Measurements from ENCODE around the gene NOP53. TPM values are rescaled to one million over a fixed set of nuclear protein-coding genes. Genes with fewer than 3 reads are reported as not detected.
A peak's percentile ranks its signal among the peaks of the same experiment; 100 is the strongest.

NOP53 gene
- total RNA-seq, 1 experiment from 2014 or later: 146 TPM

GRCh38 chr19:47703301-47703700 lies 42.0 kb upstream of the NOP53 start:
- intact Hi-C loops (cut with micrococcal nuclease; ENCODE audit: unreplicated experiment): no loop called here
- Histone ChIP-seq H3K9me3 (ENCODE audit: low read depth, low read length, poor library complexity, severe bottlenecking) (no peaks in the 10 kb centered on the region), H3K27ac (ENCODE audit: low read depth, low read length, poor library complexity, severe bottlenecking) (peak overlapping the region; percentile 60), H3K27me3 (replicated peaks; ENCODE audit: insufficient read depth, low read depth, low read length, poor library complexity) (no peaks in the 10 kb centered on the region), H3K4me1 (ENCODE audit: insufficient read depth, low read length, poor library complexity, severe bottlenecking) (peaks cover 24% of the 10 kb centered on the region), H3K4me3 (ENCODE audit: low read depth, low read length, poor library complexity, severe bottlenecking) (no peak overlapping the region), H3K36me3 (ENCODE audit: insufficient read depth, low read length, poor library complexity, severe bottlenecking) (peaks cover 15% of the 10 kb centered on the region)
- CTCF ChIA-PET: interaction anchor here (0.6 to 2.0 kb wide), 2 partner anchors 10 to 77 kb away, joined by 4 to 7 read pairs; partner anchors contain the start of gene EHD2
- TF ChIP-seq, protein P1, sequence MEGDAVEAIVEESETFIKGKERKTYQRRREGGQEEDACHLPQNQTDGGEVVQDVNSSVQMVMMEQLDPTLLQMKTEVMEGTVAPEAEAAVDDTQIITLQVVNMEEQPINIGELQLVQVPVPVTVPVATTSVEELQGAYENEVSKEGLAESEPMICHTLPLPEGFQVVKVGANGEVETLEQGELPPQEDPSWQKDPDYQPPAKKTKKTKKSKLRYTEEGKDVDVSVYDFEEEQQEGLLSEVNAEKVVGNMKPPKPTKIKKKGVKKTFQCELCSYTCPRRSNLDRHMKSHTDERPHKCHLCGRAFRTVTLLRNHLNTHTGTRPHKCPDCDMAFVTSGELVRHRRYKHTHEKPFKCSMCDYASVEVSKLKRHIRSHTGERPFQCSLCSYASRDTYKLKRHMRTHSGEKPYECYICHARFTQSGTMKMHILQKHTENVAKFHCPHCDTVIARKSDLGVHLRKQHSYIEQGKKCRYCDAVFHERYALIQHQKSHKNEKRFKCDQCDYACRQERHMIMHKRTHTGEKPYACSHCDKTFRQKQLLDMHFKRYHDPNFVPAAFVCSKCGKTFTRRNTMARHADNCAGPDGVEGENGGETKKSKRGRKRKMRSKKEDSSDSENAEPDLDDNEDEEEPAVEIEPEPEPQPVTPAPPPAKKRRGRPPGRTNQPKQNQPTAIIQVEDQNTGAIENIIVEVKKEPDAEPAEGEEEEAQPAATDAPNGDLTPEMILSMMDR (conservative IDR thresholded peaks at IDR 0.05; ENCODE audit: low read depth, low read length): no peak
- no peak for TF ChIP-seq EZH2 (IDR thresholded peaks at IDR 0.05; ENCODE audit: borderline replicate concordance, low read depth, low read length, poor library complexity, severe bottlenecking)
- no TSS peak for BruUV-seq (replicated peaks)
- peak; percentile 37 for DNase-seq (ENCODE audit: low spot score)
- POLR2A ChIA-PET (ENCODE audit: low non-redundant PET): no interaction called here

- H3K27ac ChIP-seq (ENCODE audit: low read depth, low read length, poor library complexity, severe bottlenecking): no peak overlapping the region
- H3K4me3 ChIP-seq (ENCODE audit: low read depth, low read length, poor library complexity, severe bottlenecking): no peak overlapping the region
- TF ChIP-seq, protein P1 (conservative IDR thresholded peaks at IDR 0.05; ENCODE audit: low read depth, low read length): no peak
- TF ChIP-seq EZH2 (IDR thresholded peaks at IDR 0.05; ENCODE audit: borderline replicate concordance, low read depth, low read length, poor library complexity, severe bottlenecking): no peak
- ChIA-PET POLR2A (ENCODE audit: low non-redundant PET) (no interaction called here), CTCF (interaction anchor here (1.4 to 2.0 kb wide), 2 partner anchors 9 to 267 kb away, joined by 3 to 7 read pairs; partner anchors contain the start of gene EHD2)
- no peak for DNase-seq (ENCODE audit: low spot score)
- no peaks in the 10 kb centered on the region for H3K9me3 ChIP-seq (ENCODE audit: low read depth, low read length, poor library complexity, severe bottlenecking)
- BruUV-seq (replicated peaks): no TSS peak
- no peaks in the 10 kb centered on the region for H3K27me3 ChIP-seq (replicated peaks; ENCODE audit: insufficient read depth, low read depth, low read length, poor library complexity)
- peaks cover 24% of the 10 kb centered on the region for H3K4me1 ChIP-seq (ENCODE audit: insufficient read depth, low read length, poor library complexity, severe bottlenecking)
- H3K36me3 ChIP-seq (ENCODE audit: insufficient read depth, low read length, poor library complexity, severe bottlenecking): peaks cover 7% of the 10 kb centered on the region
- intact Hi-C loops (cut with micrococcal nuclease; ENCODE audit: unreplicated experiment): no loop called here
These were observed 41.3 kb upstream of the NOP53 start for GRCh38 chr19:47704024-47704423.

DNA sequence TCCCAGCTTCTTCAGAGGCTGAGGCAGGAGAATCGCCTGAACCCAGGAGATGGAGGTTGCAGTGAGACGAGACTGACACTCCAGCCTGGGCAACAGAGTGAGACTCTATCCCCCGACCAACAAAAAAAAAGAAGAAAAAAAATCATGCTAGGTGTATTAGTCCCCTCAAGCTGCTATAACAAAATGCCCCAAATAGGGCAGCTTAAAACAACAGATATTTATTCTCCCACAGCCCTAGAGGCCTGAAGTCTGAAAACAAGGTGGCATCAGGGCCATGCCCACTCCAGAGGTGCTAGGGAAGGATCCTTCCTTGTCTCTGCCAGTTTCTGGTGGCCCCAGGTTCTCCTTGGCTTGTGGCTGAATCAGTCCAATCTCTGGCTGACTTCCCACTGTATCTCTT lies 40.7 kb upstream of the NOP53 start:
- TF ChIP-seq EZH2 (IDR thresholded peaks at IDR 0.05; ENCODE audit: borderline replicate concordance, low read depth, low read length, poor library complexity, severe bottlenecking): no peak
- TF ChIP-seq, protein P1 (conservative IDR thresholded peaks at IDR 0.05; ENCODE audit: low read depth, low read length): no peak
- ChIA-PET CTCF (interaction anchor here (1.4 to 2.0 kb wide), 2 partner anchors 9 to 268 kb away, joined by 3 to 7 read pairs; partner anchors contain the start of gene EHD2), POLR2A (ENCODE audit: low non-redundant PET) (interaction anchor here (0.6 kb wide), 1 partner anchor 130 kb away, joined by 4 read pairs; no protein-coding TSS in a partner anchor)
- intact Hi-C loops (cut with micrococcal nuclease; ENCODE audit: unreplicated experiment): loop anchor here (5.0 kb wide), 1 partner anchor 407 kb away; no protein-coding TSS in a partner anchor
- Histone ChIP-seq H3K36me3 (ENCODE audit: insufficient read depth, low read length, poor library complexity, severe bottlenecking) (peaks cover 4% of the 10 kb centered on the region), H3K4me3 (ENCODE audit: low read depth, low read length, poor library complexity, severe bottlenecking) (no peak overlapping the region), H3K27ac (ENCODE audit: low read depth, low read length, poor library complexity, severe bottlenecking) (no peak overlapping the region), H3K4me1 (ENCODE audit: insufficient read depth, low read length, poor library complexity, severe bottlenecking) (peaks cover 24% of the 10 kb centered on the region), H3K27me3 (replicated peaks; ENCODE audit: insufficient read depth, low read depth, low read length, poor library complexity) (no peaks in the 10 kb centered on the region), H3K9me3 (ENCODE audit: low read depth, low read length, poor library complexity, severe bottlenecking) (no peaks in the 10 kb centered on the region)
- no TSS peak for BruUV-seq (replicated peaks)
- no peak for DNase-seq (ENCODE audit: low spot score)
